Subcutaneous abdominal adipose tissue (tissue), 5 donors: ENCODE data around the gene IGSF23.
"Not testable (repeated sequence)": the region's sequence is repeated elsewhere in the genome, so short reads cannot be mapped to it uniquely, and the experiment has no call there.

Source experiments
- H3K27ac ChIP-seq: one replicate; pipeline ENCODE4 v1.7.0; 2013; ENCODE audit warnings: low read depth, mild to moderate bottlenecking, inconsistent platforms, low read length, moderate library complexity
- H3K27me3 ChIP-seq, 5 donors: one replicate each; pipeline ENCODE4 v1.7.0; 2013; ENCODE audit warnings: low read length in 5 of 5, inconsistent platforms in 1 of 5; ENCODE audit not compliant: control insufficient read depth in 5 of 5, insufficient read depth in 4 of 5
- H3K36me3 ChIP-seq, 5 donors: one replicate each; pipeline ENCODE4 v1.7.0; 2013; ENCODE audit warnings: low read length in 5 of 5; ENCODE audit not compliant: control insufficient read depth in 5 of 5, insufficient read depth in 5 of 5
- H3K4me1 ChIP-seq, 5 donors: one replicate each; pipeline ENCODE4 v1.7.0; 2013; ENCODE audit warnings: low read length in 5 of 5, mild to moderate bottlenecking in 3 of 5, moderate library complexity in 1 of 5; ENCODE audit not compliant: control insufficient read depth in 5 of 5, insufficient read depth in 5 of 5
- H3K4me3 ChIP-seq, 5 donors: one replicate each; pipeline ENCODE4 v1.7.0; 2013; ENCODE audit warnings: low read length in 5 of 5, low read depth in 1 of 5
- H3K9ac ChIP-seq, 5 donors: one replicate each; pipeline ENCODE4 v1.7.0; 2013; ENCODE audit warnings: low read length in 5 of 5, mild to moderate bottlenecking in 4 of 5, moderate library complexity in 3 of 5
- H3K9me3 ChIP-seq, 5 donors: one replicate each; pipeline ENCODE4 v1.7.0; 2013; ENCODE audit warnings: low read length in 5 of 5; ENCODE audit not compliant: control insufficient read depth in 5 of 5
- donor health status: healthy.
- donor health status: healthy.
- donor health status: healthy.
- donor health status: healthy.
- donor health status: healthy.

Gene IGSF23

DNA sequence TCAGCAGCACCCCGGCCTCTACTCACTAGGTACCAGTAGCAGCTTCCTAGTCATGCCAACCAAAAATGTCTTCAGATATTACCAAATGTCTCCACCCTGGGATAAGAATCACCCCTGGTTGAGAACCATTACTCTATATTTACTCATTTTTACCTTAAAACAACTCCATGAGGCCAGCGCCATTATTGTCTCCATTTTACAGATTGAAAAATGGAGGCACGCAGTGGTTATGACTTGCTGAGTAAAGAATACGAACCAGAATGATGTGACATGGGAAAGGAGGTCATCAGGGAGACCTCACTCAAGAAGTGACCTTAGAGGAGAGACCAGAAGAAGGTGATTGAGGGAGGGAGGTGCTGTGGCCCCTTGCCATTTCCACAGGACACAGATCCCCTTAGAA, 60.1 kb downstream of the IGSF23 start:
- Histone ChIP-seq H3K36me3 (no peaks in the 10 kb centered on the region), H3K9me3 (peaks cover 0 to 4% (median 0%) of the 10 kb centered on the region in 5 donors), H3K27me3 (no peaks in the 10 kb centered on the region), H3K27ac (no peak overlapping the region), H3K4me3 (no peak overlapping the region), H3K4me1 (peaks cover 0 to 5% (median 0%) of the 10 kb centered on the region in 5 donors), H3K9ac (no peak overlapping the region)

DNA sequence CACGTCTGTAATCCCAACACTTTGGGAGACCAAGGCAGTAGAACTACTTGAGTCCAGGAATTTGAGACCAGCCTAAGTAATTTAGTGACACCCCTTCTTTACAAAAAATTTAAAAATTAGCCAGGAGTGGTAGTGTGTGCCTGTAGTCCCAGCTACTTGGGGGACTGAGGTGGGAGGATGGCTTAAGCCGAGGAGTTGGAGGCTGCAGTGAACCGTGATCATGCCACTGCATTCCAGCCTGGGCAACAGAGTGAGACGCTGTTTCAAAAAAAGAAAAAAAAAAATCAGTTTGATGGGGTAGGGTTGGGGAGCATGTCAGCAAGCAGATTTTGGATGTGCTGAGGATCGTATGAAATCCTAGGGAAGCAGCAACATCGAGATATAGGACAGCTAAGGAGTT, 62.2 kb downstream of the IGSF23 start:
- no peak overlapping the region for H3K9ac ChIP-seq
- no peaks in the 10 kb centered on the region for H3K27me3 ChIP-seq
- peaks cover 0 to 4% (median 0%) of the 10 kb centered on the region in 5 donors for H3K9me3 ChIP-seq
- H3K27ac ChIP-seq, result no peak overlapping the region
- no peak overlapping the region for H3K4me3 ChIP-seq
- peaks cover 0 to 5% (median 0%) of the 10 kb centered on the region in 5 donors for H3K4me1 ChIP-seq
- peaks cover 0 to 3% (median 0%) of the 10 kb centered on the region in 5 donors for H3K36me3 ChIP-seq

DNA sequence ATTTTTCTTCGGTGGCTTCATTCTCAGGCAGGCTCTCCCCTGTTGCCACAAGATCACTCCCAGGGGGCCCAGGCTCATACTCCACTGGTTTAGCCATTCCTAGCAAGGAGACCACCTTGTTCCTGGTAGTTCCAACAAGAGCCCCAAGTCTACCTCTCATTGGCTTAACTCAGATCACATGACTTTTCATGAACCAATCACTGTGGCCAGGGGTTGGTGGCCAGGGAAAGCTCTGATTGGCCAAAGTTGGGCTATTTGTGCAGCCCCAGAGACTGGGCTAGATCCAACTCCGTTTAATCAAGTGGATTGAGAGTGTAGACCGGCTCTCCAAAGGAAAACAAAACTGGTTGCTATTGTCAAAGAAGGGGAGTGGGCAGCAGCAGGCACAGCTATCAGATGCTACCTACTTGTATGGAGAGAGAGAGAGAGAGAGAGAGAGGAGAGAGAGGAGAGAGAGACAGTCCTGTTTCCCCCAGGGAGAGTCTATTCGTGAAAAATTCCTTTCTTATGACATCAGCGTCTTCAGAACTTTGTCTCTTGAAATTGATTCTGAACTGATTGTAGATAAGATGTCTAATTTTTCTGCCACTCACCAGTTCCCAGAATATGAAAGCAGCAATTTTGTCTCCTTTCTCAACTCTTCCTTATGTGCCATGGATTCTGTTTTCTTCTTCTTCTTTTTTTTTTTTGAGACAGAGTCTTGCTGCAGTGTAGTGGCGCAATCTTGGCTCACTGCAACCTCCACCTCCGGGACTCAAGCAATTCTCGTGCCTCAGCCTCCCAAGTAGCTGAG, 63.9 kb downstream of the IGSF23 start:
- H3K4me1 ChIP-seq, result peaks cover 0 to 5% (median 0%) of the 10 kb centered on the region in 5 donors
- no peak overlapping the region for H3K27ac ChIP-seq
- no peak overlapping the region for H3K9ac ChIP-seq
- H3K9me3 ChIP-seq, result peaks cover 0 to 2% (median 0%) of the 10 kb centered on the region in 5 donors
- peaks cover 0 to 5% (median 0%) of the 10 kb centered on the region in 5 donors for H3K36me3 ChIP-seq
- no peak overlapping the region for H3K4me3 ChIP-seq
- no peaks in the 10 kb centered on the region for H3K27me3 ChIP-seq

DNA sequence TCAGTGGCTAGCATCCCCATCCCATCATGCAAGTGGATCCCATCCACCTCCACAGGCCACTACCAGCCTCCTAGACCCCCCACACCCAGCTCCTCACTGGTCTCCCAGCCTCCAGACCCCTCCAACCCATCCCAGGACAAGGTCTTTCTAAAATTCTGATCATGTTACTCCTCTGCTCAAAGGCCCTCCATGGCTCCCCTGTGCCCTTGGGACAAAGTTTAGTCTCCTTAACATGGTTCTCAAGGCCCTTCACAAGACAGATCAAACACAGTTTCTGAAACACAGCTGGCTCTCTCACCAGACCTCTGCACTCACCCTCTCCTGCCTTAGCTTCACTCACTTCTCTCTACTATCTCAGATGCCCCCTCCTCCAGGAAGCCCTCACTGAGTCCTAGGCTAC, 67.2 kb downstream of the IGSF23 start:
- H3K4me1 ChIP-seq, result peaks cover 0 to 17% (median 13%) of the 10 kb centered on the region in 5 donors
- H3K27me3 ChIP-seq, result peaks cover 0 to 3% (median 0%) of the 10 kb centered on the region in 5 donors
- no peaks in the 10 kb centered on the region for H3K9me3 ChIP-seq
- H3K36me3 ChIP-seq, result peaks cover 0 to 8% (median 0%) of the 10 kb centered on the region in 5 donors
- H3K4me3 ChIP-seq, result no peak overlapping the region
- no peak overlapping the region for H3K27ac ChIP-seq
- H3K9ac ChIP-seq, result no peak overlapping the region

DNA sequence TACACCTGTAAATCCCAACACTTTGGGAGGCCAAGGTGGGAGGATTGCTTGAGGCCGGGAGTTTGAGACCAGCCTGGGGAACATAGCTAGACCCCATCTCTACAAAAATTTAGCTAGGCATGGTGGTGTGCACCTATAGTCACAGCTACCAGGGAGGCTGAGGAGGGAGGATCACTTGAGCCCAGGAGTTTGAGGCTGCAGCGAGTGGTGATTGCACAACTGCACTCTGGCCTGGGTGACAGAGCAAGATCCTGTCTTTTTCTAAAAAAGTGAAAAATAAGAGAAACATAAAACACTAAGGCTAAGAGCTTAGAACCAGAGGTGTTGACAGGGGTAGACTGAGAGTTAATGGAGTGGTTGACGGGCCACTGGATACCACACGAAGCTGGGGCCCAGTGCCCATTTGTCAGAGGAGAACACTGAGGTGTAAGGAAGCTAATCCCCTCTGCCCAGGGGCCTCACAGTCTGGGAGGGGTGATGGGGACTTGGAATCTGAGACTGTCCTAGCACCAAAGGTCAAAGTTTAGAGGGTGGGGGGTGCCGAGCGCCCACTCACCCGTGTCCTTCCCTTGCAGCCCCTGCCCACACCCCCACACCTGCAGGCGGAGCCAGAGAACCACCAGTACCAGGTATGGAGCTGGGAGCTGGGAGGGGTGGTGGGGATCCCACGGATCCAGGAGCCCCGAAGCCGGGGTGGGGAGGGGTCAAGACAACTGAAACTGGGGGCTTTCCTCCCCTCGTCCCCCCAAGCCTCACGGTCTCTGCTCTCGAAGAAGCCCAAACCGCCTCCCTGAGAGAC, 68.8 kb downstream of the IGSF23 start:
- Histone ChIP-seq H3K4me1 (peaks cover 0 to 30% (median 10%) of the 10 kb centered on the region in 5 donors), H3K27me3 (peaks cover 0 to 3% (median 0%) of the 10 kb centered on the region in 5 donors), H3K9ac (no peak overlapping the region), H3K4me3 (no peak overlapping the region), H3K36me3 (peaks cover 0 to 8% (median 0%) of the 10 kb centered on the region in 5 donors), H3K9me3 (no peaks in the 10 kb centered on the region), H3K27ac (no peak overlapping the region)

DNA sequence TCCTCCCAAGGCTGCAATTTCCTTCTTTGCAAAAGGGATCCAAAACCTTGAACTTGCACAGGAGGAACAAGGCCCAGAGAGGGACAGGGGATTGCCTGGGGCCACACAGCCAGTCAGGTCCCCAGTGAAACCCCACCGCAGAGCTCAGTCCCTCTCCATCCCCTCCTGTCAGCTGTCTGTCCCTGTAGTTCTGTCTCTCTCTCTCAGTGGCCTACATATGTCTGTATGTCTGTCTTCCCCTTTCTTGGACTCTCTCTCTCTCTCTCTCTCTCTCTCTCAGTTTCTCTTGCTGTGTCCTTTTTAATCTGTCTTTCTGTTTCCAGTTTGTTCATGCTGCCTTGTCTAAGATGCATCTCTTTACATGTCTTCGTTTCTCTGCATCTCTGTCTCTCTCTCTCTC, 69.4 kb downstream of the IGSF23 start:
- H3K9ac ChIP-seq, result no peak overlapping the region
- H3K4me3 ChIP-seq, result no peak overlapping the region
- H3K27ac ChIP-seq, result no peak overlapping the region
- H3K9me3 ChIP-seq, result no peaks in the 10 kb centered on the region
- H3K27me3 ChIP-seq, result peaks cover 0 to 3% (median 0%) of the 10 kb centered on the region in 5 donors
- peaks cover 0 to 32% (median 9%) of the 10 kb centered on the region in 5 donors for H3K4me1 ChIP-seq
- peaks cover 0 to 8% (median 0%) of the 10 kb centered on the region in 5 donors for H3K36me3 ChIP-seq

DNA sequence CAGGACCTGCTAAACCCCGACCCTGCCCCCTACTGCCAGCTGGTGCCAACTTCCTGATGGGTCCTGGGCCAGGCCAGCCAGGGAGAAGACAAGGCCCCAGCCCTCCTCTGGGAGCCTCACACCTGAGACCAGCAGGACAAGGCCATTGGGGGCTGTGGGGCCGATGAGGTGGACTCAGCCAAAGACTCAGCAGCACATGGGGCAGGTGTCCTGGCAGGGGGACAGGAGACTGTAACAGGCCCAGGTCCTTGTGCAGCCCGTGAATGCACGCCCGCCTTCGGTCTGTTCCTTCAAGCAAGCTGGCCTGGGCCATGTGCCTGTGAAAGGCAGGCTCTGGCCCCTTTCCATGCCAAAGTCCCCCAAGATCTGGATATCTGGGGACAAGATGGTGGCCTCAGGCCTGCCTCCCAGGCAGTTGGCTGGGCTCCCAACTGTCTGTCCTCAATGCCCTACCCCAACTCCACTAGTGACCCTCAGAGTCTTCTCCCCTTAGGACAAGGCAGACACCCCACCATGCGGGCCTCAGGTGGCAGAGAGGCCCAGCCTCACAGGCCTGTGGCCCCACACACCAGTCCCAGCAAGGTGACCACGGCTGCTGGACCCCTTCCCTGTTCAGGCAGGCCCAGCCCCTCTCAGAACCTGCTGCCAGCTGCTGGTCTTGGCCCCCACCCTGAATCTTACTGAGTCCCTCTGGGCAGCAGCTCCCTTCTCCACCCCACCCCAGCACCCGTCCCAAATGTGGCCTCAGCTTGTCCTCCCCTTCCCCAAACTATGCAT, 70.3 kb downstream of the IGSF23 start:
- peak overlapping the region; percentile 49 for H3K27ac ChIP-seq
- H3K4me1 ChIP-seq, result peaks cover 0 to 34% (median 11%) of the 10 kb centered on the region in 5 donors
- H3K4me3 ChIP-seq, result no peak overlapping the region
- peaks cover 0 to 8% (median 0%) of the 10 kb centered on the region in 5 donors for H3K36me3 ChIP-seq
- H3K9ac ChIP-seq, result no peak overlapping the region
- H3K27me3 ChIP-seq, result peaks cover 0 to 3% (median 0%) of the 10 kb centered on the region in 5 donors
- H3K9me3 ChIP-seq, result no peaks in the 10 kb centered on the region

DNA sequence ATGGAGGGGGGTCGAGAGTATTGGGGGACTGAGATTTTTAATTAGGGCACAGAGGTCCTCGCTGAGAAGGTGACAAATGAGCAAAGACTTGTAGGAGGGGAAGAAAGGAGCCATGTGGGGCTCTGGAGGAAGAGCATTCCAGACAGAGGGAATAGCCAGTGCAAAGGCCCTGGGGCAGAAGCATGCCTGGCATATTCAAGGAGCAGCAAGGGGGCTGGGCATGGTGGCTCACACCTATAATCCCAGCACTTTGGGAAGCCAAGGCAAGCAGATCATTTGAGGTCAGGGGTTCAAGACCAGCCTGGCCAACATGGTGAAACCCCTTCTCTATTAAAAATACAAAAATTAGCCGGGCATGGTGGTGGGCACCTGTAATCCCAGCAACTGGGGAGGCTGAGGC, 71.0 kb downstream of the IGSF23 start:
- not testable (repeated sequence) for H3K27me3 ChIP-seq, H3K9ac ChIP-seq, H3K36me3 ChIP-seq, H3K9me3 ChIP-seq, H3K4me3 ChIP-seq
- Histone ChIP-seq H3K27ac (peak overlapping the region; percentile 49), H3K4me1 (peaks cover 0 to 39% (median 11%) of the 10 kb centered on the region in 5 donors)

DNA sequence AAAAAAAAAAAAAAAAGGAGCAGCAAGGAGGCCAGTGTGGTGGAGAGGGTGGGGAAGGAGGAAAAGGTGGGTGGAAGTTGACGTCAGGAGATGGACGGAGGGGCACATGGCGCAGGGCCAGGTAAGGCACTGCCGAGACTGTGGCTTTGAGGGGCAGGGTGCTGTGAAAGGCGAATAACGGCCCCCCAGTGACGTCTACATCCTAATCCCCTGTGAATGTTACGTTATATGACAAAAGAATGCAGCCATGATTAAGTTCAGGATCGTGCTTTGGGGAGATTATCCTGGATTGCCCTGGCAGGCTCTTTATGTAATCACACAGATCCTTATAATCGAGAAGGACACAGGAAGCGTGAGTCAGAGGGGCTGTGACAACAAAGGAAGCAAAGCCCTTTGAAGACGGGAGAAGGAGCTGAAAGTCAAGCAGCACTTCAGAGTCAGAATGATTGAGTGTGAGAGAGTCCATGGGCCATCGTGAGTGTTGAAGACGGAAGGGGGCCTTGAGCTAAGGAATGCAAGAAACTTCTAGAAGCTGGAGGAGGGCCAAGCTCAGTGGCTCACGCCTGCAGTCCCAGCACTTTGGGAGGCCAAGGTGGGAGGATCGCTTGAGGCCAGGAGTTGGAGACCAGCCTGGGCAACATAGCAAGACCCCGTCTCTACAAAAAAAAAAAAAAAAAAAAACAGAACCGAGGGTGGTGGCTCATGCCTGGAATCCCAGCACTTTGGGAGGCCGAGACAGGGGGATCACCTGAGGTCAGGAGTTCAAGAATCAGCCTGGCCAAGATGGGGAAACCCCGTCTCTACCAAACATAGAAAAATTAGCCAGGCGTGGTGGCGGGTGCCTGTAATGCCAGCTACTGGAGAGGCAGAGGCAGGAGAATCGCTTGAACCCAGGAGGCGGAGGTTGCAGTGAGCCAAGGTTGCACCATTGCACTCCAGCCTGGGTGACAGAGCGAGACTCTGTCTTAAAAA, 71.8 kb downstream of the IGSF23 start:
- Histone ChIP-seq H3K36me3 (peaks cover 0 to 8% (median 0%) of the 10 kb centered on the region in 5 donors), H3K4me3 (peak overlapping the region in 1 of 5 donors; percentile 11), H3K27me3 (peaks cover 0 to 3% (median 0%) of the 10 kb centered on the region in 5 donors), H3K27ac (peak overlapping the region; percentile 49), H3K9ac (no peak overlapping the region), H3K4me1 (peaks cover 0 to 41% (median 11%) of the 10 kb centered on the region in 5 donors), H3K9me3 (no peaks in the 10 kb centered on the region)
